Liver (tissue), 9 donors: ENCODE results near the gene PTPRN2. TPM values are rescaled to one million over a fixed set of nuclear protein-coding genes. Genes with fewer than 3 reads are reported as not detected.

ENCODE experiments used
- DNase-seq: peaks from one replicate; pipeline ENCODE4 v3.0.0-alpha.2; 2017; ENCODE audit warnings: low spot score
- H3K27ac ChIP-seq, 2 donors: one replicate each; pipeline ENCODE4 v1.7.0; 2013; ENCODE audit warnings: inconsistent platforms in 2 of 2, low read length in 2 of 2, control low read depth in 1 of 2, low read depth in 1 of 2, mild to moderate bottlenecking in 1 of 2
- H3K27me3 ChIP-seq, 4 donors: one replicate each; pipeline versions ENCODE4 v1.6.1 to v1.7.0; 2013; ENCODE audit warnings: low read length in 3 of 4, inconsistent platforms in 1 of 4, mild to moderate bottlenecking in 1 of 4, moderate library complexity in 1 of 4; ENCODE audit not compliant: control insufficient read depth in 4 of 4, insufficient read depth in 4 of 4
- H3K36me3 ChIP-seq, 4 donors: one replicate each; pipeline versions ENCODE4 v1.6.1 to v1.7.0; 2013; ENCODE audit warnings: low read length in 3 of 4, mild to moderate bottlenecking in 3 of 4, low read depth in 1 of 4, moderate library complexity in 1 of 4; ENCODE audit not compliant: control insufficient read depth in 4 of 4, insufficient read depth in 3 of 4
- H3K4me1 ChIP-seq, 4 donors: one replicate each; pipeline versions ENCODE4 v1.6.1 to v1.7.0; 2013; ENCODE audit warnings: low read length in 3 of 4, mild to moderate bottlenecking in 3 of 4, moderate library complexity in 1 of 4; ENCODE audit not compliant: control insufficient read depth in 4 of 4, insufficient read depth in 4 of 4
- H3K4me3 ChIP-seq, 3 donors: one replicate each; pipeline versions ENCODE4 v1.6.1 to v1.7.0; 2013; ENCODE audit warnings: low read length in 3 of 3, control low read depth in 1 of 3, low read depth in 1 of 3, mild to moderate bottlenecking in 1 of 3
- H3K9ac ChIP-seq, 2 donors: one replicate each; pipeline ENCODE4 v1.7.0; 2013; ENCODE audit warnings: low read length in 2 of 2, mild to moderate bottlenecking in 2 of 2, moderate library complexity in 2 of 2, control low read depth in 1 of 2, low read depth in 1 of 2
- H3K9me3 ChIP-seq, 4 donors: one replicate each; pipeline versions ENCODE4 v1.6.1 to v1.7.0; 2013; ENCODE audit warnings: low read length in 3 of 4; ENCODE audit not compliant: control insufficient read depth in 4 of 4
- ATF3 ChIP-seq: IDR thresholded peaks from 2 replicates; pipeline ENCODE4 v1.6.1; 2016; ENCODE audit warnings: antibody characterized with exemption
- CTCF ChIP-seq: fragments of 150-350 bp; IDR thresholded peaks from 2 replicates; pipeline ENCODE4 v1.5.1; 2017; ENCODE audit warnings: improper control_type of control experiment, low read depth, low read length; ENCODE audit not compliant: missing input control
- EGR1 ChIP-seq, 2 donors: IDR thresholded peaks; 2 replicates each; pipeline ENCODE4 v1.6.1; 2016 to 2018; ENCODE audit warnings: antibody characterized with exemption in 2 of 2, low read depth in 2 of 2
- FOXA1 ChIP-seq: IDR thresholded peaks from 2 replicates; pipeline ENCODE4 v1.6.1; 2016; ENCODE audit warnings: antibody characterized with exemption
- FOXA2 ChIP-seq: IDR thresholded peaks from 2 replicates; pipeline ENCODE4 v1.6.1; 2016; ENCODE audit warnings: antibody characterized with exemption
- GABPA ChIP-seq, 2 donors: IDR thresholded peaks in 1 of 2; conservative IDR thresholded peaks in 1 of 2; 2 replicates each; pipeline ENCODE4 v1.6.1; 2016; ENCODE audit warnings: antibody characterized with exemption in 2 of 2, mild to moderate bottlenecking in 1 of 2, moderate library complexity in 1 of 2
- HNF4A ChIP-seq, 2 donors: conservative IDR thresholded peaks; 2 replicates each; pipeline ENCODE4 v1.6.1; 2016; ENCODE audit warnings: antibody characterized with exemption in 2 of 2, mild to moderate bottlenecking in 2 of 2
- HNF4G ChIP-seq: IDR thresholded peaks from 2 replicates; pipeline ENCODE4 v1.6.1; 2016; ENCODE audit warnings: antibody characterized with exemption
- JUND ChIP-seq, 2 donors: IDR thresholded peaks; 2 replicates each; pipeline ENCODE4 v1.6.1; 2016; ENCODE audit warnings: antibody characterized with exemption in 2 of 2
- NR2F2 ChIP-seq: IDR thresholded peaks from 2 replicates; pipeline ENCODE4 v1.6.1; 2016; ENCODE audit warnings: antibody characterized with exemption
- RAD21 ChIP-seq, 2 donors: IDR thresholded peaks; 2 replicates each; pipeline ENCODE4 v1.6.1; 2016; ENCODE audit warnings: antibody characterized with exemption in 2 of 2, mild to moderate bottlenecking in 2 of 2
- REST ChIP-seq: IDR thresholded peaks from 2 replicates; pipeline ENCODE4 v1.6.1; 2016; ENCODE audit warnings: antibody characterized with exemption, mild to moderate bottlenecking
- RXRA ChIP-seq, 2 donors: IDR thresholded peaks; 2 replicates each; pipeline ENCODE4 v1.6.1; 2017 to 2018; ENCODE audit warnings: antibody characterized with exemption in 2 of 2, mild to moderate bottlenecking in 1 of 2
- SP1 ChIP-seq: IDR thresholded peaks from 2 replicates; pipeline ENCODE4 v1.6.1; 2018; ENCODE audit warnings: antibody characterized with exemption, mild to moderate bottlenecking
- YY1 ChIP-seq: IDR thresholded peaks from 2 replicates; pipeline ENCODE4 v1.6.1; 2016; ENCODE audit warnings: antibody characterized with exemption, mild to moderate bottlenecking
- ZBTB33 ChIP-seq: IDR thresholded peaks from 2 replicates; pipeline ENCODE4 v1.6.1; 2016; ENCODE audit warnings: antibody characterized with exemption
- WGBS: extraction: QIAGEN DNeasy Blood & Tissue Kit; methylation state at CpG from one replicate; pipeline ENCODE4 v1.1.7; 2013; 5-methylcytosine and 5-hydroxymethylcytosine counted together
- polyA plus RNA-seq, 2 donors: library from polyadenylated mRNA; stranded (reverse) in 1 of 2; unstranded in 1 of 2; fragments of 200-250 nt in 1 of 2; fragments of >200 nt in 1 of 2; fragmentation: Nextera tagmentation in 1 of 2; extraction: Ambion mirVana in 1 of 2; gene quantifications; one replicate each; pipeline versions ENCODE4 v1.2.1 to v1.2.3, GENCODE V29; 2013 to 2015
- total RNA-seq, 2 donors: library from RNA; depleted of rRNA; stranded (reverse); fragments of >200 nt; gene quantifications; one replicate each; pipeline ENCODE4 v1.2.3, GENCODE V29; 2014
- TF ChIP-seq, protein P1 (sequence below): IDR thresholded peaks from 2 replicates; pipeline ENCODE4 v1.6.1; 2016; ENCODE audit warnings: antibody characterized with exemption
- donor health status: healthy.
- donor health status: healthy.
- donor health status: healthy.
- donor health status: healthy.
- donor health status: healthy.

The PTPRN2 gene
- total and polyA plus RNA-seq, 4 donors: 0.75 to 1.9 (median 1.1) TPM

GRCh38 chr7:157495177-157495553 is 1092.5 kb downstream of the PTPRN2 start:
- DNase-seq: no peak
- no peaks in the 10 kb centered on the region for H3K27me3 ChIP-seq
- 53% methylated on average over 2 of the region's 2 CpGs for WGBS
- no peak overlapping the region for H3K27ac ChIP-seq
- H3K9me3 ChIP-seq: no peaks in the 10 kb centered on the region
- H3K4me3 ChIP-seq: no peak overlapping the region
- H3K36me3 ChIP-seq: no peaks in the 10 kb centered on the region
- no peak overlapping the region for H3K9ac ChIP-seq
- TF ChIP-seq ZBTB33 (no peak), HNF4G (no peak), YY1 (no peak), NR2F2 (no peak), RXRA (IDR thresholded peaks at IDR 0.05) (no peak), GABPA (IDR thresholded peaks at IDR 0.05 in 1 of 2, conservative IDR thresholded peaks at IDR 0.05 in 1 of 2) (no peak), FOXA1 (no peak), REST (no peak), HNF4A (conservative IDR thresholded peaks at IDR 0.05) (no peak), RAD21 (IDR thresholded peaks at IDR 0.05) (no peak), EGR1 (IDR thresholded peaks at IDR 0.05; ENCODE audit: low read depth in 2 of 2) (no peak), SP1 (no peak), JUND (IDR thresholded peaks at IDR 0.05) (no peak), FOXA2 (no peak)
- TF ChIP-seq, protein P1, sequence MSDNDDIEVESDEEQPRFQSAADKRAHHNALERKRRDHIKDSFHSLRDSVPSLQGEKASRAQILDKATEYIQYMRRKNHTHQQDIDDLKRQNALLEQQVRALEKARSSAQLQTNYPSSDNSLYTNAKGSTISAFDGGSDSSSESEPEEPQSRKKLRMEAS: no peak
- H3K4me1 ChIP-seq: no peaks in the 10 kb centered on the region

GRCh38 chr7:157494506-157495176 is 1093.0 kb downstream of the PTPRN2 start:
- WGBS: 79% methylated on average over 12 of the region's 12 CpGs
- Histone ChIP-seq H3K4me1 (no peaks in the 10 kb centered on the region), H3K4me3 (no peak overlapping the region), H3K36me3 (no peaks in the 10 kb centered on the region), H3K9ac (no peak overlapping the region), H3K27ac (no peak overlapping the region), H3K27me3 (no peaks in the 10 kb centered on the region), H3K9me3 (no peaks in the 10 kb centered on the region)
- no peak for DNase-seq
- no peak for TF ChIP-seq HNF4A (conservative IDR thresholded peaks at IDR 0.05)
- TF ChIP-seq CTCF: no peak
- TF ChIP-seq, protein P1: no peak
- no peak for TF ChIP-seq FOXA2
- no peak for TF ChIP-seq HNF4G
- TF ChIP-seq ATF3: no peak
- TF ChIP-seq RXRA (IDR thresholded peaks at IDR 0.05): no peak
- TF ChIP-seq RAD21 (IDR thresholded peaks at IDR 0.05): no peak
- TF ChIP-seq REST: no peak
